ENCODE data around the gene KCNQ5. TPM values are rescaled to one million over a fixed set of nuclear protein-coding genes. Genes with fewer than 3 reads are reported as not detected.

KCNQ5 gene
- total RNA-seq, 2 donors from 2014 or later, result 0.22 to 0.56 TPM

DNA sequence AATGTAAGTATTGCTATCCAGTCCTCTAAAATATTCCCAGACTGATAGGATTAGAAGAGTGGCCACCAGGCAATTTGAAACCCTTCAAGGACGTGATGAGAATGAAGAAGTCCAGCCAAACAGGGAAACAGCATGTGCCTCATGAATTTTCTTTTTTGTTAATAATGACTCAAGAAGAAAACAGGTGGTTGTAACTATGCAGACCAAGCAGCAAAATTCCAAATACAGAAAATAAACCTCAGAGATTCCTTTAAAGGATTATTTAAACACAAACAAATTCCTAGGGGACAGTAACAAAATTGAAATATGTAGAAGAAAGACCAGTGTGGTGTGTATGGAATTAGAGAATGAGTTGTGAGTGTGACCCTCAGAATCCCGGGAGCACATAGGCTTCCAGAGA is 239.2 kb downstream of the KCNQ5 start:
- Histone ChIP-seq H3K4me3 (no peak overlapping the region), H3K9me3 (no peaks in the 10 kb centered on the region), H3K27me3 (no peaks in the 10 kb centered on the region), H3K36me3 (no peaks in the 10 kb centered on the region), H3K9ac (ENCODE audit: low read depth in 2 of 2, low read length in 2 of 2) (no peak overlapping the region), H3K27ac (no peak overlapping the region), H3K4me1 (no peaks in the 10 kb centered on the region)
- intact Hi-C loops (cut with DNase I), result no loop called here
- no peak for DNase-seq
- no peak for TF ChIP-seq CTCF (IDR thresholded peaks at IDR 0.05)

GRCh38 chr6:72861935-72862432 is 240.1 kb downstream of the KCNQ5 start:
- no peaks in the 10 kb centered on the region for H3K27me3 ChIP-seq
- no peaks in the 10 kb centered on the region for H3K4me1 ChIP-seq
- no peaks in the 10 kb centered on the region for H3K36me3 ChIP-seq
- H3K4me3 ChIP-seq, result no peak overlapping the region
- no peak overlapping the region for H3K27ac ChIP-seq
- H3K9me3 ChIP-seq, result no peaks in the 10 kb centered on the region
- DNase-seq, result no peak
- TF ChIP-seq CTCF (IDR thresholded peaks at IDR 0.05), result no peak
- H3K9ac ChIP-seq (ENCODE audit: low read depth in 2 of 2, low read length in 2 of 2), result no peak overlapping the region
- intact Hi-C loops (cut with DNase I), result no loop called here

- DNase-seq, result no peak
- no peaks in the 10 kb centered on the region for H3K9me3 ChIP-seq
- no peaks in the 10 kb centered on the region for H3K27me3 ChIP-seq
- no peak overlapping the region for H3K9ac ChIP-seq (ENCODE audit: low read depth in 2 of 2, low read length in 2 of 2)
- TF ChIP-seq CTCF (IDR thresholded peaks at IDR 0.05), result no peak
- H3K4me3 ChIP-seq, result no peak overlapping the region
- H3K4me1 ChIP-seq, result no peaks in the 10 kb centered on the region
- intact Hi-C loops (cut with DNase I), result no loop called here
- H3K36me3 ChIP-seq, result no peaks in the 10 kb centered on the region
- no peak overlapping the region for H3K27ac ChIP-seq
These were observed 241.3 kb downstream of the KCNQ5 start for GRCh38 chr6:72863131-72863530.

- Histone ChIP-seq H3K9me3 (no peaks in the 10 kb centered on the region), H3K27ac (no peak overlapping the region), H3K27me3 (no peaks in the 10 kb centered on the region), H3K9ac (ENCODE audit: low read depth in 2 of 2, low read length in 2 of 2) (no peak overlapping the region), H3K4me1 (no peaks in the 10 kb centered on the region), H3K4me3 (no peak overlapping the region), H3K36me3 (no peaks in the 10 kb centered on the region)
- TF ChIP-seq CTCF (IDR thresholded peaks at IDR 0.05), result no peak
- DNase-seq, result no peak
- intact Hi-C loops (cut with DNase I), result no loop called here
These were observed 242.4 kb downstream of the KCNQ5 start for GRCh38 chr6:72864236-72864635.

DNA sequence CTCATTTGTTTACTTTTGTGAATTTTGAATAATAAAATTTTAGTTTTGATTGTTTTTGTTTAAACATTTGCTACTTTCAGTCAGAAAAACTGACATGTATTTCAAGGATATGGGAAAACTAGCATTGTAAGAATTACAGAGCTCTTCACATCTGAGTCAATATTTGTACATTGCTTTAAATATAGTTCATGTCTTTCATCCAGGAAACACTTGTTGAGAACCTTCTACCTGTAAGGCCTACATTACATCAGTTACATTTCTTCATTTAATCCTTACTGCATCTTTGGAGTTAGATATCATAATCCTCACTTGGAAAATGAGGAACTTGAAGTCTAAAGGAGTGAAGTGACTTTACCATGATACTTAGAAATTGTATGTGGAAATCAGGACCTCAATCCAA is 242.9 kb downstream of the KCNQ5 start:
- DNase-seq, result no peak
- Histone ChIP-seq H3K27me3 (no peaks in the 10 kb centered on the region), H3K27ac (no peak overlapping the region), H3K9ac (ENCODE audit: low read depth in 2 of 2, low read length in 2 of 2) (no peak overlapping the region), H3K4me1 (no peaks in the 10 kb centered on the region), H3K36me3 (no peaks in the 10 kb centered on the region), H3K4me3 (no peak overlapping the region), H3K9me3 (no peaks in the 10 kb centered on the region)
- TF ChIP-seq CTCF (IDR thresholded peaks at IDR 0.05), result no peak
- intact Hi-C loops (cut with DNase I), result no loop called here

GRCh38 chr6:72865467-72865866 is 243.6 kb downstream of the KCNQ5 start:
- Histone ChIP-seq H3K9me3 (no peaks in the 10 kb centered on the region), H3K27me3 (no peaks in the 10 kb centered on the region), H3K9ac (ENCODE audit: low read depth in 2 of 2, low read length in 2 of 2) (no peak overlapping the region), H3K4me3 (no peak overlapping the region), H3K4me1 (no peaks in the 10 kb centered on the region), H3K36me3 (no peaks in the 10 kb centered on the region), H3K27ac (no peak overlapping the region)
- TF ChIP-seq CTCF (IDR thresholded peaks at IDR 0.05), result no peak
- intact Hi-C loops (cut with DNase I), result no loop called here
- DNase-seq, result no peak
